Hematopoietic multipotent progenitor cell treated with erythropoietin and hydrocortisone succinate and interleukin-3 and kit ligand, for 4 days (in vitro differentiated cells): ENCODE data around the gene PDZK1.
"Not testable (repeated sequence)": the region's sequence is repeated elsewhere in the genome, so short reads cannot be mapped to it uniquely, and the experiment has no call there.

ENCODE experiments used
- DNase-seq: peaks from one replicate; pipeline ENCODE4 v3.0.0-alpha.2; 2015

Gene PDZK1

DNA sequence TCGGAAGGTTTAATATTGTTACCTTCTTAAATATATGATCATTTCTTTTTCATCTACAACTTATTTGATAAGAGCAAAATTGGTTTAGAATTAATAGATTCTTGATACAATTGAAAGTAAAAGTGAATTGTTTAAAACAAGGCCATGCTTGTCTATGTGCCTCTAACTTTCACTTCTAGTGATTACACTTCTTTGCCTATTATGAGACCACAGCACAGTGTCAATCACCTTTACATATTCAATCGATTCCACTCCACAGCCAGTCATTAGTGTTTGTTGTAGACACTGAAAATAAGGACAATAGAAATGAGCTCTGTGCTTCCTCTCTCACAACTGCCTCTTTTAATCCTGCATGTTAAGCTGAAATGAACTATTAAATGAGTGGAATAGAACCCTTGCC is 65.3 kb downstream of the PDZK1 start:
- not testable (repeated sequence) for DNase-seq

DNA sequence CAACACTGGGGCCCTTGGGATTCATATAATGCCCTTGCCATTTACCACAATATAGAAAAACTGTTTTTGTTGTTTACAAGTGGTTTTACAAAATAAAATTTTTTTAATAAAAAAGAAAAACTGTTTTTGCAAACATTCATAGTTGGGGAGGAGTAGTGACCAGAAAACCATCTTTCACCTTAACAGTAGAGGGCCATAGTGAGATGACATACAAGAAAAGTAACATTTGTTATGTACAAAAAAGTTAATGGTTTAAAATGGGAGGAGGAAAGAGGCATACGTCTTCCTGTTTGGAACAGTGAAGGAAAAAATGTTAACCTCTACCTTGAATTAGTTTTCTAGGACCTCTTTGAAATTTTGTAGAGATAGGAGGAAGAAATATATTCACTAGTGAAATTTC is 70.9 kb downstream of the PDZK1 start:
- not testable (repeated sequence) for DNase-seq

GRCh38 chr1:145622177-145622576 is 85.0 kb downstream of the PDZK1 start:
- not testable (repeated sequence) for DNase-seq
